Suprapubic skin (tissue), 4 donors: ENCODE measurements around the gene MBD3L2B.

ENCODE experiments used
- POLR2A ChIP-seq, 2 donors: fragments of 450-650 bp; IDR thresholded peaks; one replicate each; pipeline ENCODE4 v1.6.1; 2017; ENCODE audit warnings: antibody characterized with exemption in 2 of 2, mild to moderate bottlenecking in 2 of 2, moderate library complexity in 2 of 2
- POLR2AphosphoS5 ChIP-seq, 3 donors: sonication (generic); formaldehyde crosslinking; IDR thresholded peaks; one replicate each; pipeline ENCODE4 v1.6.1; 2017; ENCODE audit warnings: antibody characterized with exemption in 3 of 3

DNA sequence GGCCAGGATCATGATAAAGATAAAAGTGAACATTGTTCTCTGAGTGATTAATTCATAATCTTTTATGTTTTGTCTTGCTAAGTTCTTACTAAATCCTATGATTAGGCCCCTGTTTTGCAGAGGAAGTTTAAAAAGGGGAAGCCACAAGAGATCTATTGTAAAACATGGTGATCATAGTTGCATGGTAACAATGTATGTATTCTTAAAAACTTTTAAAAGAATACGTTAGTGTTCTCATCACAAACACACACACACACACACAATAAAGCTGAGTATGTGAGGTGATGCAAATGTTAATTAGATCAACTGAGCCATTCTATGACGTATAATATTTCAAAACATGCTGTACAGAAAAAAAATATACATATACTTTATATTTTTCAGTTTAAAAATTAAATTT is 51.2 kb downstream of the MBD3L2B start:
- TF ChIP-seq POLR2A (IDR thresholded peaks at IDR 0.05) (no peak), POLR2AphosphoS5 (IDR thresholded peaks at IDR 0.05) (no peak)
